Fibroblast of the aortic adventitia (primary cell): Measurements from ENCODE around the gene MICU1. TPM values are rescaled to one million over a fixed set of nuclear protein-coding genes. Genes with fewer than 3 reads are reported as not detected.
"Not testable (repeated sequence)": the region's sequence is repeated elsewhere in the genome, so short reads cannot be mapped to it uniquely, and the experiment has no call there.

ENCODE experiments used
- DNase-seq: peaks from one replicate; pipeline ENCODE4 v3.0.0-alpha.2; 2010; ENCODE audit warnings: low read depth
- H3K4me3 ChIP-seq: 2 replicates; pipeline ENCODE4 v1.5.1; 2011; ENCODE audit warnings: low read depth, mild to moderate bottlenecking, control low read depth, low read length, moderate library complexity
- CTCF ChIP-seq: IDR thresholded peaks from 2 replicates; pipeline ENCODE4 v1.5.1; 2011; ENCODE audit warnings: mild to moderate bottlenecking, low read length, control low read depth, inconsistent platforms; ENCODE audit not compliant: insufficient read depth
- total RNA-seq: library from RNA; depleted of rRNA; stranded (reverse); fragments of >200 nt; gene quantifications from 2 replicates; pipeline ENCODE4 v1.2.3, GENCODE V29; 2012; ENCODE audit warnings: low replicate concordance

Gene MICU1
- total RNA-seq, 1 donor, result 58.3 TPM

GRCh38 chr10:72351479-72351878 lies 274.4 kb downstream of the MICU1 start:
- DNase-seq, result no peak
- H3K4me3 ChIP-seq, result no peak overlapping the region
- TF ChIP-seq CTCF, result no peak

- no peak for DNase-seq
- H3K4me3 ChIP-seq, result no peak overlapping the region
- no peak for TF ChIP-seq CTCF
These were observed 276.4 kb downstream of the MICU1 start for GRCh38 chr10:72349438-72349837.

GRCh38 chr10:72348282-72348681 lies 277.6 kb downstream of the MICU1 start:
- DNase-seq, result no peak
- TF ChIP-seq CTCF, result no peak
- H3K4me3 ChIP-seq, result no peak overlapping the region

- DNase-seq, H3K4me3 ChIP-seq: not testable (repeated sequence)
These were observed 279.8 kb downstream of the MICU1 start for GRCh38 chr10:72346117-72346516.

GRCh38 chr10:72344932-72345331 lies 280.9 kb downstream of the MICU1 start:
- no peak for TF ChIP-seq CTCF
- no peak for DNase-seq
- H3K4me3 ChIP-seq, result no peak overlapping the region

- TF ChIP-seq CTCF, result no peak
- DNase-seq, result no peak
- no peak overlapping the region for H3K4me3 ChIP-seq
These were observed 283.0 kb downstream of the MICU1 start for GRCh38 chr10:72342911-72343310.

- no peak overlapping the region for H3K4me3 ChIP-seq
- TF ChIP-seq CTCF, result peak; percentile 98
- peak; percentile 53 for DNase-seq
These were observed 285.2 kb downstream of the MICU1 start for GRCh38 chr10:72340510-72341261.
